HG02610 (cell line): ENCODE data around the gene RGS6.
"Not testable (repeated sequence)": the region's sequence is repeated elsewhere in the genome, so short reads cannot be mapped to it uniquely, and the experiment has no call there.

Experiments
- ATAC-seq: cut with Tn5 transposase; IDR thresholded peaks from one replicate; pipeline ENCODE4 v1.9.1; 2021; ENCODE audit warnings: mild to moderate bottlenecking, moderate library complexity; ENCODE audit not compliant: unreplicated experiment

RGS6 gene

DNA sequence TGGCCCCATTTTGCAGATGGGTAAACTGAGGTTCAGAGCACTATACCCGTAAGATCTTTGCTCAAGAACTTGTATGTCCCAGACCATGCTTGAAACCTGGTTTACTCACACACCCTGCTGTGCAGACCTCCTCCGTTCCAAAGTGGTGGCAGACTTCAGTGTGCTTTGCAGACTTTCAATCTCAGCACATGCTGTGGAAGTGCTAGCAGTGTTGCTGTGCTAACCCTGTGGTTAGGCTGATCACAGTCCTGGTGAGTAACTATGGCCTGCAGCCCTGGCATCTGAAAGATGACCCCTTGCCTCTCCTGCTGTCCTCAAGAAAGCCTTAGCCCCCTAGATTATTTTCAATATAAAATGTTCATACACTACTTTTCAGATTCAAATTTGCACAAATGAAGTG lies 511.0 kb downstream of the RGS6 start:
- ATAC-seq, result no peak

DNA sequence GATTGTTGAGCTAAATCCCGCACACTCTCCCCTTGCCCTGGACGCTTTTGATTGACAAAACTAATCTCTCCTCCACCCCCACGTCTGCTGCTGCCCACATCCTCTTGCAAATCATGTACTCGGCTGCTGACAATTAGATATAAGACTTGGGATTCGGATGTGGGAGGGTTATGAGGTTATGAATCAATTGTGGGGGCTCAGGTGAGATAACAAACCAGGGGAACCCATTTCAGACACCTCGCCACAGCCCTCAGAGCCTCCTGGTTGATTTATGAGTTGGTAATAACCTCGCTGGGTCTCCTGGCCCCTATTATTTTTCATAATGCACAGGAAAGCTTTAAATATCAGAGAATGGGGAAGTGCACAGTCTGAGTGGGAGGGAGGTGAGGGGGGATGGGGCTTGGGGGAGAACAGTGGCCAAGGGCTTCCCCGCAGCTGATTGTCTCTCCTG lies 511.8 kb downstream of the RGS6 start:
- ATAC-seq, result peak; percentile 31

GRCh38 chr14:72444701-72445100 lies 512.5 kb downstream of the RGS6 start:
- ATAC-seq, result no peak

DNA sequence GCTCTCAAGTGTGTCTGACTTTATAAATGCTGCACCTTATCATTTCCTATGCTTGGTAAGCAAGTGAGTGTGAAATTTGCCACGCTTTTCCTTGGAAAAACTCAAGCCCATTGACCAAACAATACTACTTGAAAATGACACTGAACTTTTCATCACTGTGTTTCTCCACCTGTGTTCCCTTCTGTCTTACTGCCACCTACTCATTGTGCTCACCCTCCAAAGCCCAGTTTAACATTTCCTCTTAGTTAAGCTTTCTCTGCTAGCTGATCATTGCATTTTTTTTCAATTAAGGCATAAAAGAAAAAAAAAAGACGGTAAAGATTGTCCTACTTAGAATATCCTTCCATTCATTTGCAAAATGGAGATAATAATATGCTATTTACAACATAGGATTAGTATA lies 516.0 kb downstream of the RGS6 start:
- no peak for ATAC-seq

DNA sequence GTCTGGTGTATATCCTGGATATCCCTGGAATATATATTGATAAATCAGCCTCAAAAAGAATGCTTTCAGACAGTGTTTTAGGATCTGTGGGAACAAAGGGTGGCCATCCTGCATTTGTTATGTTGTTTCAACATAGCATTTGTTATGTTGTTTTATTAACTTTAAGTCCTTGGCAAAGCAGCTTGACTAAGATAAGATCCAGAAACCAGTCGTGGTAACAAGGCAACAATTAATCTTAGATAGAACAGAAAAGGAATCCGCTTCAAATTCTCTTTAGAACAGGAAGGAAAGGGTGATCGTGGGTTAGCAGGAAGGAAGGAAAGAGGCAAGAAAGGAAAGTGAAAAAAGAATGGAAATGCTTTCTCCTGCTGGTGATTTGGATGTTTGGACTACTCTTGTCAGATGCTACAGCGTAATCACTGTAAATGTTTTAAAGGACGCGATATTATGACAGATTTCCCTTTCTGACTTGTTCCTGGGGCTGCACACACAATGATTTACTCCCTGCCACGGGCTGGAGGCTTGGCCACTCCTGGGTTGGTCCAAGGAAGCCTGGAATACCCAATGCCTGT lies 518.3 kb downstream of the RGS6 start:
- no peak for ATAC-seq

GRCh38 chr14:72451054-72451972 lies 519.1 kb downstream of the RGS6 start:
- peak; percentile 85 for ATAC-seq

- ATAC-seq, result no peak
Measured at GRCh38 chr14:72452774-72453173, 520.5 kb downstream of the RGS6 start.

GRCh38 chr14:72454388-72455160 lies 522.3 kb downstream of the RGS6 start:
- ATAC-seq, result no peak

DNA sequence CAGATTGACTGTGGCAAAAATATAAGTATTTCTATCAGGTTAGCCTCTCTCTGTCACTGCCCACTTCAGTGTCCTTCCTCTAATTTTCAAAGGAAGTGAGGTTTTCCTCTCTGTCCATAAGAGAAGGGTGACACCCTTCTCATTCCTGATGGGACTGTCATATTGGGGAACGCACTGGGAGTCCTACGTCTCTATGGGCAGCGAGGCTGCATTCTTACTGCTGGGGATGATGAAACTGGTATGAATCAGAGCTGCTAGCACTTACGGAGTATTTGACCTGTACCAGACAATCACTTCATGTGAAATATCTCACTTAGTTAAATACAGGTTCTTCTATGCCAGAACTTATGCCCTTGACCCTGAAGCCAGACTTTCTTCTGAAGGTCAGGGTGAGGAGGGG lies 525.4 kb downstream of the RGS6 start:
- ATAC-seq, result no peak

GRCh38 chr14:72462056-72462455 lies 529.8 kb downstream of the RGS6 start:
- no peak for ATAC-seq

DNA sequence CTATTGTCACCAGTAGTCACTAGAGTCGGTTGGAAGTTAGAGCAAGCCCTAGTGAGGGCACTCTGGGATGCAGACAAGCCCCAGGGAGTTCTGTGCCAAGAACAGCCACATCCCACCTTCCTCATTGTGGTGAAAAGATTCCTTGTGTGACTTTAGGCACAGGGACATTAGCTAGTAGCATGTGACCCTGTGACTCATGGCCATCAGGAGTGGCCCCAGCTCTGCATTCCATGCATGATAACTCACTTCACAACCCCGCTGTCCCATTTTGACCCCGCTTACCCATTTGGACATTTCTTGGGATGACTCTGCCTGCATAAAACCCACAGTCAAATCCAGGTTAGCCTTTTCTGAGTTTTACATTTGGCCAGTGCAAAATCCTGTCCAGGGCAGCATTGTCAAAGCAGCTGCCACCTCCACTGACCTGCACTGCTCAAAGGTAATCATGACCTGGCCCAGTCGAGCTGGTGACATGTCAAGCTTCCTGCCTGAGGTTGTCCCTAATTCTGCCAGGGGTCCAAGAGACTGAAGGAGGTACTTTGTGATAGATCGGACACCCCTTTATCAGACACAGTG lies 531.1 kb downstream of the RGS6 start:
- no peak for ATAC-seq

- ATAC-seq, result no peak
Measured at GRCh38 chr14:72464226-72464625, 532.0 kb downstream of the RGS6 start.

DNA sequence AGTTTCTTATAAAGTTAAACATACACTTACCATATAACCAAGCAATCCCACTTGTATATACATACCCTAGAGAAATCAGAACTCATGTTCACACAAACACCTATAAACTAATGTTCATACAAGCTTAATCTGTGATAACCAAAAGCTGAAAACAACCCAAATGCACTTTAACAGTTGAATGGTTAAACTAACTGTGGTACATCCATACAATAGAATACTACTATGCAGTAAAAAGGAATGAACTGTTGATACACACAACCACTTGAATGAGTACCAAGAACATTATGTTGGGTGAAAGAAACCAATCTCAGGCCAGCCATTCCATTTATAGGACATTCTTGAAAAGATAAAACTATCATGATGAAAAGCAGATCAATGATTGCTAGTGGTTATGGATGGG lies 534.1 kb downstream of the RGS6 start:
- ATAC-seq, result no peak

- no peak for ATAC-seq
Measured at GRCh38 chr14:72471346-72471745, 539.1 kb downstream of the RGS6 start.

GRCh38 chr14:72472845-72473244 lies 540.6 kb downstream of the RGS6 start:
- ATAC-seq, result no peak

GRCh38 chr14:72476657-72477499 lies 544.6 kb downstream of the RGS6 start:
- ATAC-seq, result peak; percentile 86

- not testable (repeated sequence) for ATAC-seq
Measured at GRCh38 chr14:72477578-72477977, 545.3 kb downstream of the RGS6 start.

GRCh38 chr14:72478471-72478893 lies 546.3 kb downstream of the RGS6 start:
- ATAC-seq, result no peak

DNA sequence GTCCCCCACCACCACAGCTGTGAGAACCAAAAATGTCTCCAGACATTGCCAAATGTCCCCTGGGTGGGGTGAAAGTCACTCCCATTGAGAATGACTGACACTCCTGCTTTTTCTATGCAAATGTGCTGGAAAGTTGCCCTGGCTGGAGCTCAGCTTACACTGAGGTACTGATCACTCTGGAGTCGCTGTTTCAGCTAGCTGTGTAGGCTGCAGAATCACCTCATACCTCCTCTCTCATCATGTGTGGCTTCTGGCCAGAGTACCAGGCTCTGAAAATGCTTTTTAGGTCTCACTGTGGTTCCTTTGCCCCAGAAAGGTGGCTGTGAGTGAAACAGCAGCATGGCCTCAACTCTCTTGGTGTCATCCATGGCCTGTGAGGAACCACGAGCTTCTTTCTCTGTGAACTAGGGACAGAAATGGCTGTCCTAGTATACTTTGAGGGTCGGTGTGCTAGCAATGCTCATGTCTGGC lies 547.3 kb downstream of the RGS6 start:
- ATAC-seq, result no peak
